AG08396 (cell line): ENCODE results near the gene GLS.

ENCODE experiments used
- DNase-seq: peaks from one replicate; pipeline ENCODE4 v3.0.0; 2012; ENCODE audit warnings: low spot score, mixed read lengths

The GLS gene

DNA sequence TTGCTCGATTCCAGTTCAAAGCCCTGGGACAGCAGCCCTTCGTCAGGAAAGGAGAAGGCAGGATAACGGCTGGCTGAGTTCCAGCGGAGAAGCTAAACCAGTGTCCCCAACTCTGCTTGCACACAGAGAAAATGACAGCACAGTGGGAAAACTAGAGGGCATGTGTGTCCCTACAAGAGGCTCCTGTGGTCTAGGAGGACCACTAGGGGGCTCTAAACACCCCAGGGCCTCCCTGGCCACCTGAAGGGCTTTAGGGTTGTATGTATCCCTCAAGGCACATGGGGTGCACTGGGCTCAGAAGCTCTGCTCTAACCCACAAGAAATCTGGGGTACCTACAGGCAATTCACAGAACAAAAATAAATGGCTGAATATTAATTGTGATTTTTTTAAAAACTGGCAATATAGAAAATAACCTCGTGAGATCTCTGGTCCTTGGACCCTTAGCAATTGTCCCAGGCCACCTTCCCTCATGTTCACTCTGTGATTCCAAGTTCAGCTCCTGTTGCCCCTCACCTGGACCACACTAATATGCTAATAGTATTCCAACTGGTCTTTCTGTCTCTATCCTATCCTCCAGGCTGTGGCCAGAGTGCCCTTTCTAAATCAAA lies 115.8 kb downstream of the GLS start:
- DNase-seq = peak; percentile 56

DNA sequence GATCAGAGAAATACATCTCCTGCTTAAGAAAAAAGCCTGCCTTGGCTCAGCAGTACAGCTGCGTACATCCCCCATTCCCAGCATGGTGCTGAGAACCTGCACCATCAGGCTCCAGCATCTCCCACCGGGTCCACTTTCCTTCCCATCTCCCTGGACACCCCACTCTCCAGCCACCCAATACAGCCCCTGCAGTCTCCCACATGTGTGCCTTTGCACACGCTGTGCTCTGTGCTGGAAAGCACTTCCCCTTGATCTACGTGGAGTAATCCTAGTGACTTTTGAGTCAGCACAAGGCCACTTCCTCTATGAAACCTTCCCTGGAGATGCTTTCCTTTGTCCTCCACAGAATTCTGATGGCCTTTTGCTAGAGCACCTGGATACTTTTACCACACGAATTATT lies 116.3 kb downstream of the GLS start:
- DNase-seq = no peak

DNA sequence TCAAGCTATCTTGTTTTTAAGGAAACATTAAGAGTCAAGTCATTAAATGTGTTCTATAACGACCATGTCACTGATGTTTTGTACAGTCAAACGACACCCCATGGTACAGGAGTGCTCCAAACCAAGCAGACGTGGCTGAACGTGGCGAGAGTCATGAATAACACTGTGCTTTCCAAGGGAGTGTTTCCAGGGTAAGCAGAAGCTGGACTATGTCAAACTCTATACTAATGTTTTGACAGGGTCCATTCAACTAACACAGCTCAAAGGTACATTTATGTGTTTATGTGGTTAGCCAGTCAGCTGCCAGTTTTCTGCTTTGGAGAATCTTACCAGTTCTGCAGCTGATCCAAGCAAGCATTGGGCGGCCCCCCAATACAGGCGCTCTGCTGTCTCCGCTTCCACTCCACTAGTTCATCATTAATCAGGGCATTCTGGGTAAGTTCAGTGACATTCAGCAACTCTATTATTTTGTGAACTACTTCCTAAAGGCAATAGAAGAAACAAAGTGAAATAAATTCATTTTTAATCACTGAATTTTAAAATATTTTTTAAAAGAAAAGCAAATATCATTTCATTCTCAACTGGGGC lies 117.0 kb downstream of the GLS start:
- no peak for DNase-seq

DNA sequence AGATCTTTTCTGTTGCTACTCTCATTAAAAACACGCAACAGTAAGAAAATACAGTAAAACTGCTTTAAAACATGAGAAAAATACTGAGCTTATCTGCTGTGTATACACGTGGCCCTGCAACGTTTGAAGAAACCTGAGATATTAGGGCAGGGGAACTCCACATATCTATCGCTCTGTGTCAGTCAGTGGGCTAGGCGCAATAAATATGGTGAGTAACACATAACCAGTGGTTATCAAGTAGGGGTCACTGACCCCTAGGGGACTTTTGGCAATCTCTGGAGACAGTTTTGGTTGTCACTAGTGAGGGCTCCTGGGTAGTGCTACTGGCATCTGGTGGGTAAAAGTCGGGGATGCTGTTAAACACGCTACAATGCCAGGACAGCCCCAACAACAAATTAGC lies 118.4 kb downstream of the GLS start:
- no peak for DNase-seq

DNA sequence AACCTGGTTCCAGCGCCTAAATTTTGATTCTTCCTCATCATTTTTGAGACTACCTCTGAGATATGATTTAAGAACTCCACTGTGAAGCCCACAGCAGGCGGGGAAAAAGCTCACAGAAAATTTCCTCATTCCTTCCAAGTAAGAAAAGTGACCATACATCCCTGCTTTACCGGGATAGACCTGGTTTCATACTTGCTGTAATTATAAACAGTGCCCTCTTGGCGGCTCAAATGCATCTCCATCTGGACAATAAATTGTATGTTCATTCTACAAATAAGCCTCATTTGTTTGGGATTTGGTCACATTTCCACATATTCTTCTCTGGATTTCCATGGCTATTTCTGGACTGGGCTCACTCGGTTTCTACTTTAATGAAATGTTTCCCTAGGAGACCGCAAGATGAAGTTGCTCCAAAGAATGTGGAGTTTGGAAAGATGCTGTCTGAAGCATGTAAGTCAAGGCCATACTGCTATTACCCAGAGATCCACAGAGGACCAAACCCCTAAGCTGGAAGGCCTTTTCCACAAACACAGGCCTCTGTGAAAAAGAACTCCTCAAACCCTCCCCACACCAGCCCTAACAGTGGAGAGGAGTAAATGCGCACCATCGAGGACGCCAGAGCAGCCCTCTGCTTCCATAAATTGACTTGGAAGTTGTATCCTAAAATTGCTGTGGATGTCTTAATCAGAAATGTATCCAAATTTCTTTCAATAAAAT lies 119.5 kb downstream of the GLS start:
- DNase-seq = no peak

DNA sequence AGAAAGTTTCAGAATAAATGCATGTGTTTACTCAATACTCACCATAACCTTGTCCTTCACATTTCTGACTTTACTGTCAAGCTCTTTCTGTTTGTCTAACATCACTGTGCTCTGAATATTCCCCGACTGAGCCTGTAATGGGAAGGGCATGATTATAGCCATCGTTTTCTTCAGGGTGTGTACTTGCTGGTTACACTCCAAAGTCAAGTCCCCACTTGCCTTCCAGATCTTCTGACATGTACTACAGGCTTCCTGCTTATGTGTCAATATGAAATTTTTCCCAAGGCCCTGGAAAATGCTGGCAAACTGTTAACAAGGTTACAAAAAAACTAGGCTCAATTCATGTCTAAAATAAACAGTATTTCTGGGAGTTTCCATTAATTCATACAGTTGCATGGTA lies 120.4 kb downstream of the GLS start:
- DNase-seq = no peak

DNA sequence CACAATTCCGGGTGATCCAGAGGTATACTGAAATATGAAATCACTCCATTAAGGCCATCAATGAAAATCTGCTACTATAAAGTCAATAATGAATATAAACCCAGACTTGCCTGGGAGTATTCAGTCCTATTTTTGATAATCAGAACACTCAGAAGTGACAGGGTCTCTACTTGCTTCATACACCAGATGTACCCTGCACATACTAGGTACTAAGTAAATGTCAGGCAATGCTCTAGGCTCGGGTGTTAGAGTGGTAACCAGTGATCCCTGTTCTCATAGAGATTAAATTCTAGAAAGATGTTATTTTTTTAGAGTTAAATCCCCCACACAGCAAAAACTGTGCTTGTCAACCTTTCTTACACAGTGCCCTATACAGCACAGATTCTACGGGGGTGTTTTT lies 121.0 kb downstream of the GLS start:
- DNase-seq = no peak

DNA sequence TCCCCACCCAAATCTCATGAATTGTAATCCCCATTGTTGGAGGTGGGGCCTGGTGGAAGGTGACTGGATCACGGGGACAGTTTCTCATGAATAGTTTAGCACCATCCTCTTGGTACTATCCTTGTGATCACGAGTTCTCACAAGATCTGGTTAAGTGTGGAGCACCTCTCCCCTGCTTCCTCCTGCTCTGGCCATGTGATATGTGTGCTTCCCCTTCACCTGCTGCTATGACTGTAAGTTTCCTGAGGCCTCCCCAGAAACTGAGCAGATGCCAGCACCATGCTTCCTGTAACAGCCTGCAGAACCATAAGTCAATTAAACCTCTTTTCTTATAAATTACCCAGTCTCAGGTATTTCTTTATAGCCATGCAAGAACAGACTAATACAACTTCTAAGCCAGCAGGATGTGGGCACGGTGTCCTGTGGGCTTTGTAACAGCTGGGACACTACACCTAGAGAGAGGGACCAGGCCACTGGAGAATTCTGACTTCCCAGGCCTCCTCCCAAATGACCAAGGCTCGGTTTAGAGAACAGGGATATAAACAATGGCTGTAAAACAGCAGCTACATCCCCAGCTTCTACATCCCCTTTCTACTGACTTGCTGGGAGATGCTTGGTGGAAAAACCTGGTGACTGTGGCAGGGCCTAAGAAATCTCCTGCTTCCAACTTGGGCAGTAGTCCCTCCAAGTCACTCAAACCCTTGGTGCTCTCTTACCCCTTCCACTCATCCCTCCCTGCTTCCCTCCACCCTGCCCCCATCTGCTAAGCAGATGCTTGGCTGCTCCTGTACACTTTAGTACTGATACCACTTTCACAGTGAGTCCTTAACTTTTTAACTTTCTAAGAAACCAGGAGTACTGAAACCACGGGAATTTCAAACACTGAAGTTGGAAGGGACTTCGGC lies 123.0 kb downstream of the GLS start:
- no peak for DNase-seq

DNA sequence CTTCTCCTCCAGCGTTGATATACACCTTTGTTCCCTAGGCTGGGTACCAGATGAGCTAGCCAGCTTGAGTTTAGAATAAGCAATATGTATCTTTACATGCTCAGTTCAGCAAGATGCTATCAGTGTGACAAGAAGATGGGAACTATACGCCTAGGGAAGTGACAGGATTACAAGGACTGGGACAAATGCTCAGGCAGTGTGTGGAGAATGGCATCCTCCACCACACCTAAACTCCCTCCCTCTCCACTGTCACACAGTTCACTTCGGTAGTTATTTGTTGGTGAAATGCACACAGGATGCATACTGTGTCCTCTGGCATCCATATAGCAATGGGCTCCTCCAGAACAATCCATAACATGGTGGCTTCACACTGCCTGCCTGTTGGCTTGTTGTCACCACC lies 125.7 kb downstream of the GLS start:
- no peak for DNase-seq

DNA sequence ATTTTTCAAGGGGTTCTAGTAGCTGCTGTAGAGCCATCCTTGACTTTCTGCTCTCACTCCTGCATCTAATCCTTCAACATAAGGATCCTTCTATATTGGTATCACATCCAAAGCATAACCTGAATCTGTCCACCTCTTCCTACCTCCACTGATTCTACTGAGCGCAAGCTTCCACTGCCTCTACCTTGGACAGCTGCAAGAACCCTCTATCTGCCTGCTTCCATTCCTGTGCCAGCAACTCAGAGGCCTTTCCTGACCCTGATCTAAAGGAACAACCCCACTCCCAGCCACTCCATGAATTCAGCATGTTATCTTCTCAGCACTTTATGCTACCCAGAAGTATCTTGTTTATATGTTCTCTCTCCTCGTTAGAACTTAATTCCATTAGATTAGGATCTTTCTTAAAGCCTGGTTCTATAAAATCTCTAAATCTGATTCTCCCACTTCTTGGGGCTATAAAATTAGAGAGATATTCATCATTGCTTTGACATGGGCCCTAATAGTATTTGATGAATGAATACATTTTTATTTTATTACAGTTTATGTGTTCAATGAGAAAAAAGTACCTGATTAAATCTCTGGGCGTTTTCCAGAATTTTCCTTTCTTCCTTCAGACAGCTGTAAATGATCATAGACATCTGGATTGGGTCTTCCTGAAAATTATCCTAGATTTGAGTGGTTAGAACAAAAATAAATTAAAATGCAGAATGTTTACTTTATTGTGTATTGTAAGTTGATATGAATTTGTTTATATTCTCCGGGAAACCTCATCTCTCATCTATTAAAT lies 126.6 kb downstream of the GLS start:
- no peak for DNase-seq

DNA sequence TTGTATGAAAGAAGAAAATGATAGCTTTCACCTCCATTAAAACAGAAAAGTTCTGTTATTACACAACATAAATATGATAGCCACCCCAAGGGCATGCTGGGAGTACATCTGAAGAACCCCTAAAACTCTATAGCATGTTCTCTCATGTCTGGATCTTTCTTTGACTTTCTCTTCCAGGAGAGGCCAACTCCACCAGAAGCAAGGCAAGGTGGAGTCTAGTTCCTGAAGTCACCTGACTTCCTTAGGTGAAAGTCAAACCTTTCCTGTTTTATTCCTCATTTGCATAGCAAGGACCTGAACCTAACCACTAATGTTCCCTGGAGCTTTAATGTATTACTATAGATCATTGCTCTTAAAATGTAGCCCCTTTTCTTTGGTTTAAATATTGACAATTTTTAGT lies 127.7 kb downstream of the GLS start:
- DNase-seq = no peak

DNA sequence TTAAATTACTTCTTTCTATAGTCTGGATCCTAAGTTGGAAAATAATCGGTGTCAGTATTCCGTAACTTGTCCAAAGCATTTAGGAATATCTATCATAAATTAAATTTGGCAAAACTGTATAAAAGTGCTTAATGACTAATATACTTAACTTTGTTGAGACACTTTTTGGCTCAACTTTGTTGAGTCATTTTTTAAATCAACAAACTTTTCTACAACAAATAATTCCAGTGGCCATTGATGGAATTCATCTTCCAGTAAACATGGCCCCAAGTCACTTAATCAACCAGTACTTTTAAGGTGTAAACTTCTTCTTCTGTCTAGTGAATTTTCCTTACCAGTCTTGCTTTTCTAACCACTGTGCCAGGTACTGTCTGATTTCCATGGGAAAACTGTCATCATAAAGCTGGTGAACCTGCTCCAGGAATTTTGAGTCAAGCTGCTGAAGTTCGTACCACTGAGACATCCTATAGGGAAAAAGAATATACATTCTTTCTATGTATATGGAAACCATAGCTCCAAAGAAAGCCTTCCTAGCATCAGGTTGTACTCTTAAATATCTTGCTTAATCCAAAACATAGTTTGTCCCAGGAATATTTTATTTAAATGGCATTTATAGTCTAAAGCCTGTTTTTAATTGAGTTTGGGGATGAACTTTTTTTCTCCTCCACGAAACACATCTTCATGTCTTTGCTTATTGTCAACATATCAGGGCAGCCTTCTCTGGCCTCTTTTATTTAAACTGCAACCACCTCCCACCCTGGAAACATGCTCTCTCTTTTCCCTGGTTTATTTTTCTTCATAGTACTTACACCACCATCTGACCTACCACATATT lies 129.1 kb downstream of the GLS start:
- DNase-seq = peak; percentile 27

DNA sequence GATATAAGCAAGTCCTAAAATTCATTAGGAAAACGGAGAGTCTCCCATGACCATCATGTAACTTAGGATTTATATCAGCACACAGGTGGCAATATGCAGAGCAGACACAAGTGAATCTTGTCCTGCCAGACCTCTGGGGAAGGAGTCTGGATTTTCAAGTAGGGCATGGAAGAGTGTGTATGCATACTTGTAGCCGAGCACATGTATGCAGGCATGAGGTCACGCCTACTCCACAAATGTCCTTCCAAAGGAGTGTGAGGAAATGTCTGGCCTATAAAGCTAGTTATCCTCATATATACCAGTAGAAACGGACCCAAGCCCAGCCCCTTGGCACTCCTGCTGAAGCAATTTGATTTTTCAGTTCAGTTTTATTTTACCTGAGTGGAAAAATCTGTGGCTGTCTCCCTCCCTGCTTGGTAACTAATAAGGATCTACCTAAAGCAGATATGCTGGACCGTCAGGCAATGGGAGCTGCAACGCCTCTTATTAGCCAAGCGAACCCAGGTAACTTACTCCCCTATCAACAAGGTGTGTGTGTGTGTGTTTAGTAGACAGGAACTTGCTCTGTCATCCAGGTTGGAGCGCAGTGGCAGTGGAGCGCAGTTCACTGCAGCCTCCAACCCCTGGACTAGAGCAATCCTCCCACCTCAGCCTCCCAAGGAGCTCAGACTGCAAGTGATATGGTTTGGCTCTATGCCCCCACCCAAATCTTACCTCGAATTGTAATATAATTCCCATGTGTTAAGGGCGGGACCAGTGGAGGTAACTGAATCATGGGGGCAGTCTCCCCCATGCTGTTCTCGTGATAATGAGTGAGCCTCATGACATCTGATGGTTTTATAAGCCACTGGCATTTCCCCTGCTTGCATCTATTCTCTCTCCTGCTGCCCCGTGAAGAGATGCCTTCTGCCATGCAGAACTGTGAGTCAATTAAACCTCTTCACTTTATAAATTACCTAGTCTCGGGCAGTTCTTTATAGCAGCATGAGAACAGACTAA lies 130.6 kb downstream of the GLS start:
- no peak for DNase-seq

DNA sequence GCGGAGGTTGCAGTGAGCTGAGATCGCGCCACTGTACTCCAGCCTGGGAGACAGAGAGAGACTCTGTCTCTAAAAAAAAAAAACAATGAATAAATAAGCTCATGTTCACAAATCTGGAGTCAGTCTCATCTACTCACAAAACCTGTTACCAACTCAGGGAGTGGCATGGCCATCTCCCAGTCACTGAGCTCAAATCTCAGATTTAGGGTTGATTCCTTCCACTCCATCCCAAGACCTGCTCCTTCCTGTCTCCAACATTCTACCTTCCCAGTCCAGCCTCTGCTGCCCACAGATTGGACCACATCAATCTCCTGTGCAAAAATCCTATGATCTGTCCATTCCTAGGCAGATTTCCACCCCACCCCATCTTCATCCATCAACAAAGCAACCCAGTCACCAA lies 131.7 kb downstream of the GLS start:
- DNase-seq = no peak

DNA sequence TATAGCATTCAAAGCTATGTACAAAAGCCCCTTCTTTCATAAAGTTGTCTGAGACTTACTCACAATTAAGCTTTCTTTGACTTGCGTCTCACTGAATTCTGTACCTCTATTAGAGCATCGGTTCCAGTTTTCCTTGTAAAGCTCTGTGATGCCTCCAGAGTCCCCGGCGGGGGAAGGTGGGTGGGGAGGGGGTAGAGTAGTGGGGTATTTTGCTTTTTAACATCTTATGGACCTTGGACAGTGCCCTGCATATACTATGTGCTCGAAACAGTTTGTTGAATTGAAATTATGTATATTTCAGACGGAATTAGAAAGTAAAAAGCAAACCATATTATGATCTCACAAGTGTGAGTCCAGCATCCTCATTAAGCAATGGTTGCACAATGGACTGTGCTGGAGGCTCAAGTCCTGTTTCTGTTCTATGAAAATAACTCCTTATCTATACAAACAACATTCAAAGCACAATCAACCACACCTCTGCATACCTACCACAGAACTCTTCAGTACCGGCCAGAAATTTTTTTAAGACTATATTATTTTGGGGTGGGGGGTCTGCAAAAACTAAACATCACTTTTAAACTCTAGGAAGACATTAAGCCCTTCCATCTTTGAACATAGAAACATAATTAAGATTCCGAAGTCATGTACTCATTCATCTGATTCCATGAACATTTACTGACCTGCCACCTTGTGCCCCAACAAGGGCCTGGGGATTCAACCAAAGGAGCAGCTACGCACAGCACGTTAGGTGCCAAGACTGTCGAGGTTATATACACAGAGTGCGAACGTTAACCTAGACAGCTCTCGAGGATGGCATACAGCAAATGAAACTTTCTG lies 132.4 kb downstream of the GLS start:
- peak; percentile 30 for DNase-seq

DNA sequence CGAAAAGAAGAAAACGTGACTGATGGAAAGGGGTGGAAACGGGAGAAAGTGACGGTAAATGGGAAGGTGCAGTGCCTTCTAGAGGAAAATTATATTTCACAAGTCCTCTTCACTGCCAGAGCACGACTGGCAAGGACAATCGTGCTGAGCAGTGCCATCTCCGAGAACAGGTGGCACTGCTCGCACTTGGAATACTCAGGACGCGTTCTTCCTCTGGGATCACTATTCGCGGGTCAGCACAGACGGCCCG lies 133.0 kb downstream of the GLS start:
- no peak for DNase-seq

DNA sequence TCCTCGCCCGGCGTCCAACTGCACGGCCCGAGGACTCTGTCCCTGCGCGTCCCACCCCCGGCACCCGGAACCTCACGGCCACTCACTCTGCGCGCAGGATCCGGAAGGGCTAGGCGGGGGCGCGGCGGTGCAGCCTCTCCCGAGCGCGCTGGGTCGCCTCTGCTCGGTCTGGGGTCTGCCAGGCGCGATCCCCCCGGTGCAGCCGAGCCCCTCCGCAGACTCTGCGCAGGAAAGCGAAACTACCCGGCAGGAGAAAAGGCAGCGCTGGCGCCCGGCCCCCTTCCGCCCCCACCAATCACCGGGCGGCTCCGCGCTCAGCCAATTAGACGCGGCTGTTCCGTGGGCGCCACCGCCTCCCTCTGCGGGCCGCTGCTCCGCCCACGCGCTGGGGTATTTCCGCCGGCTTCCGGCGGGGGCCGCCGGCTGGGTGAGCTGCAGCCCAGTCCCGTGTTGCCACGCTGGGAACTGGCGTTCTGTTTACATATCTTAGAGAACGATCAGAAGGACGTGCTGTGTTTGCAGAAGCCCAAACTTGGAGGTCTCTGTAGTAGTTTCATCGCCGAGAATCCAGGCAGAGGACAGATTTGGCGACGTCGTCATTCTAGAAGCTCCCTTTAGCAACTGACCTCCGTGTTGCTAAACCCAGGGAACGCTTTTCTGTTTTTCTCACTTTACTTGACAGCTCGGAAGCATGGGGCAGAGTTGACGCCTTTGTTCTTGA lies 133.5 kb downstream of the GLS start, which contains the start of gene STAT1:
Gene STAT1 (minus strand): TSS at position 240 of the 721 bp plus-strand sequence. CDS start 4,168 bp downstream, outside the sequence.
- peak; percentile 98 for DNase-seq

DNA sequence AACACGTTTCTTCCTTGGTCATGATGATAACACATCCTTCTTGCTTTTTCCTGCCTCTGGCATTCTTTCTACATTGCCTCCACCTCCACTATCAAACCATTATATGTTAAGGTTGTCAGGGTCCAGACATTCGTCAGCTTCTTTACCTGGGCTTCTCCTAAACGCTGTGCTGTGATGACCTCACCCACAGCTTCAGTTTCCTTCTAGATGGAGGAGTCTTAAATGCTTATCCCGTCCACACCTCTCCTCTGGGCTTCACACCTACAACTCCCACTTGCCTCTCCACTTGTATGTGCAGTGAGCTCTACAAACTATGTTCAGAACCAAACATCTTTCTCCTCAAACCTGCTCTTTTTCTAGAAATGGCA lies 134.0 kb downstream of the GLS start:
- no peak for DNase-seq
